IMR-90 (cell line): ENCODE data around the gene CDH23. TPM values are rescaled to one million over a fixed set of nuclear protein-coding genes. Genes with fewer than 3 reads are reported as not detected.

ENCODE experiments used
- ATAC-seq: fragments of 200-7000 bp; cut with Tn5 transposase; 2 replicates; pipeline ENCODE4 v1.9.1; 2020; ENCODE audit warnings: low read depth, mild to moderate bottlenecking, moderate library complexity
- BruUV-seq: library from RNA; stranded (reverse); fragments of 400-500 nt; replicated peaks from 2 replicates; lab custom pipeline; 2021; lab: Mats Ljungman, UMichigan
- CTCF ChIA-PET: fragments of 300-600 bp; formaldehyde crosslinking; extraction: SDS; loops from one replicate; lab custom pipeline; 2021; ENCODE audit warnings: antibody characterized with exemption; lab: Yijun Ruan, JAX
- POLR2A ChIA-PET: fragments of 300-600 bp; sonication (Branson Sonifier 250); formaldehyde crosslinking; loops from one replicate; lab custom pipeline; 2022; ENCODE audit warnings: antibody characterized with exemption; ENCODE audit not compliant: unreplicated experiment; lab: Charles Lee
- DNase-seq: peaks from one replicate; pipeline ENCODE4 v3.0.0; 2013
- H2AFZ ChIP-seq: replicated peaks from 2 replicates; pipeline ENCODE3; 2013; ENCODE audit warnings: low read length, mild to moderate bottlenecking; ENCODE audit not compliant: poor library complexity
- H2AK5ac ChIP-seq: 2 replicates; pipeline ENCODE4 v1.6.1; 2013; ENCODE audit warnings: low read depth, low read length, inconsistent platforms
- H2AK9ac ChIP-seq: replicated peaks from 2 replicates; pipeline ENCODE3; 2013; ENCODE audit warnings: mild to moderate bottlenecking, low read depth, low read length, moderate library complexity; ENCODE audit not compliant: poor library complexity
- H2BK120ac ChIP-seq: 2 replicates; pipeline ENCODE4 v1.6.1; 2013; ENCODE audit warnings: low read depth, low read length, inconsistent platforms
- H2BK15ac ChIP-seq: 3 replicates; pipeline ENCODE4 v1.6.1; 2013; ENCODE audit warnings: low read depth, low read length, inconsistent platforms
- H2BK20ac ChIP-seq: 2 replicates; pipeline ENCODE4 v1.6.1; 2013; ENCODE audit warnings: low read depth, mild to moderate bottlenecking, inconsistent platforms, low read length, moderate library complexity
- H2BK5ac ChIP-seq: 2 replicates; pipeline ENCODE4 v1.6.1; 2013; ENCODE audit warnings: mild to moderate bottlenecking, low read depth, low read length, inconsistent platforms; ENCODE audit not compliant: poor library complexity, severe bottlenecking
- H3K14ac ChIP-seq: replicated peaks from 2 replicates; pipeline ENCODE4 v1.6.1; 2013; ENCODE audit warnings: low read depth, low read length, inconsistent platforms
- H3K18ac ChIP-seq: 2 replicates; pipeline ENCODE4 v1.6.1; 2013; ENCODE audit warnings: low read depth, low read length, control low read depth
- H3K23ac ChIP-seq: 2 replicates; pipeline ENCODE4 v1.6.1; 2013; ENCODE audit warnings: low read depth, low read length, inconsistent platforms
- H3K27ac ChIP-seq: 2 replicates; pipeline ENCODE4 v1.5.1; 2013; ENCODE audit warnings: mild to moderate bottlenecking, control low read depth, low read length; ENCODE audit not compliant: insufficient read depth
- H3K27me3 ChIP-seq: 2 replicates; pipeline ENCODE4 v1.6.1; 2013; ENCODE audit warnings: low read length; ENCODE audit not compliant: control insufficient read depth, insufficient read depth
- H3K36me3 ChIP-seq: 2 replicates; pipeline ENCODE4 v1.6.1; 2013; ENCODE audit warnings: low read length, mixed read lengths; ENCODE audit not compliant: control insufficient read depth, insufficient read depth
- H3K4ac ChIP-seq: 2 replicates; pipeline ENCODE4 v1.6.1; 2013; ENCODE audit warnings: low read depth, low read length, inconsistent platforms
- H3K4me1 ChIP-seq: 2 replicates; pipeline ENCODE4 v1.6.1; 2013; ENCODE audit warnings: low read length, mixed read lengths; ENCODE audit not compliant: control insufficient read depth, insufficient read depth
- H3K4me2 ChIP-seq: 2 replicates; pipeline ENCODE4 v1.6.1; 2013; ENCODE audit warnings: low read depth, mild to moderate bottlenecking, control low read depth, low read length, moderate library complexity
- H3K4me3 ChIP-seq: 2 replicates; pipeline ENCODE4 v1.5.1; 2013; ENCODE audit warnings: low read depth, mild to moderate bottlenecking, control low read depth, low read length, moderate library complexity; ENCODE audit not compliant: insufficient read depth
- H3K56ac ChIP-seq: 2 replicates; pipeline ENCODE4 v1.6.1; 2013; ENCODE audit warnings: low read length, inconsistent platforms; ENCODE audit not compliant: insufficient read depth; ENCODE audit errors: extremely low read depth
- H3K79me1 ChIP-seq, 2 experiments: 2 replicates each; pipeline ENCODE4 v1.6.1; 2013; ENCODE audit warnings: low read length in 2 of 2, inconsistent platforms in 1 of 2, low read depth in 1 of 2
- H3K9ac ChIP-seq: 2 replicates; pipeline ENCODE4 v1.6.1; 2013; ENCODE audit warnings: low read depth, low read length, control low read depth
- H3K9me1 ChIP-seq: 2 replicates; pipeline ENCODE4 v1.6.1; 2013; ENCODE audit warnings: low read length, inconsistent platforms; ENCODE audit not compliant: insufficient read depth
- H3K9me3 ChIP-seq: 2 replicates; pipeline ENCODE4 v1.6.1; 2013; ENCODE audit warnings: low read length; ENCODE audit not compliant: control insufficient read depth, insufficient read depth
- H4K20me1 ChIP-seq: 2 replicates; pipeline ENCODE4 v1.6.1; 2013; ENCODE audit warnings: low read length, inconsistent platforms; ENCODE audit not compliant: insufficient read depth
- H4K5ac ChIP-seq: 2 replicates; pipeline ENCODE4 v1.6.1; 2013; ENCODE audit warnings: mild to moderate bottlenecking, low read depth, low read length, control low read depth
- H4K8ac ChIP-seq, 2 experiments: 2 replicates each; pipeline ENCODE4 v1.6.1; 2013; ENCODE audit warnings: low read depth in 2 of 2, low read length in 2 of 2, control low read depth in 1 of 2, inconsistent platforms in 1 of 2
- H4K91ac ChIP-seq: 2 replicates; pipeline ENCODE4 v1.6.1; 2013; ENCODE audit warnings: low read depth, low read length, inconsistent platforms; ENCODE audit not compliant: insufficient read depth
- MAZ ChIP-seq: IDR thresholded peaks from 2 replicates; pipeline ENCODE4 v1.6.1; 2012; ENCODE audit warnings: low read depth, mild to moderate bottlenecking, low read length, improper control_type of control experiment, moderate library complexity, borderline replicate concordance
- WGBS, 2 experiments: methylation state at CpG; one replicate each; pipeline versions ENCODE4 v1.1.5 to v1.1.7; 2013; ENCODE audit warnings: missing lambda C conversion rate in 2 of 2; ENCODE audit not compliant: insufficient read length in 1 of 2; ENCODE audit errors: extremely low coverage in 2 of 2; 5-methylcytosine and 5-hydroxymethylcytosine counted together
- dilution Hi-C: fragments of 300-500 bp; cut with HindIII; formaldehyde crosslinking; loops from one replicate; pipeline ENCODE4 v1.14.3; 2018; ENCODE audit warnings: low sequenced_read_pairs; ENCODE audit not compliant: unreplicated experiment
- in situ Hi-C: fragments of 300-500 bp; cut with MboI; formaldehyde crosslinking; loops from 3 replicates; pipeline ENCODE4 v1.14.3; 2019; ENCODE audit warnings: low sequenced_read_pairs, inconsistent platforms, mixed read lengths
- intact Hi-C: fragments of 100-400 bp; cut with micrococcal nuclease; formaldehyde crosslinking; loops from 2 replicates; pipeline ENCODE4 v1.10.0; 2022
- polyA plus RNA-seq, 3 experiments: library from polyadenylated mRNA; depleted of rRNA; stranded (reverse); fragments of >200 nt; gene quantifications; 2 replicates each; pipeline ENCODE4 v1.2.3, GENCODE V29; 2012; ENCODE audit warnings: low replicate concordance in 1 of 3
- total RNA-seq: library from RNA; depleted of rRNA; stranded (reverse); fragments of >200 nt; gene quantifications from 2 replicates; pipeline ENCODE4 v1.2.3, GENCODE V29; 2012
- TF ChIP-seq, protein P1 (sequence below): fragments of 150-350 bp; IDR thresholded peaks from 2 replicates; pipeline ENCODE4 v1.6.1; 2016; ENCODE audit warnings: low read depth, mild to moderate bottlenecking, low read length, moderate library complexity, borderline replicate concordance

The CDH23 gene
- total and polyA plus RNA-seq, 2 of the 4 experiments (the other 2 are of a cell fraction), result under 0.01 to 0.03 TPM

- H2BK20ac ChIP-seq, result no peak overlapping the region
- H3K23ac ChIP-seq, result no peak overlapping the region
- H3K79me1 ChIP-seq, result no peaks in the 10 kb centered on the region
- no peaks in the 10 kb centered on the region for H3K9me1 ChIP-seq
- CTCF ChIA-PET, result no interaction called here
- no peak overlapping the region for H3K56ac ChIP-seq
- H3K14ac ChIP-seq, result no peak overlapping the region
- H3K27me3 ChIP-seq, result peaks cover 54% of the 10 kb centered on the region
- POLR2A ChIA-PET, result no interaction called here
- H3K9ac ChIP-seq, result no peak overlapping the region
- dilution Hi-C loops, result no loop called here
- H3K4me3 ChIP-seq, result no peak overlapping the region
- no peak overlapping the region for H2AK5ac ChIP-seq
- no peaks in the 10 kb centered on the region for H3K9me3 ChIP-seq
- in situ Hi-C loops, result no loop called here
- no peak overlapping the region for H2AFZ ChIP-seq
- no peak overlapping the region for H3K27ac ChIP-seq
- no peak overlapping the region for H2BK15ac ChIP-seq
- BruUV-seq, result no TSS peak
- H3K36me3 ChIP-seq, result no peaks in the 10 kb centered on the region
- H2BK5ac ChIP-seq, result no peak overlapping the region
- H3K18ac ChIP-seq, result no peak overlapping the region
- H3K4me2 ChIP-seq, result no peak overlapping the region
- H2AK9ac ChIP-seq, result no peak overlapping the region
- no peak overlapping the region for H4K5ac ChIP-seq
- DNase-seq (no peak), ATAC-seq (no peak)
- no peak for TF ChIP-seq MAZ
- TF ChIP-seq, protein P1, sequence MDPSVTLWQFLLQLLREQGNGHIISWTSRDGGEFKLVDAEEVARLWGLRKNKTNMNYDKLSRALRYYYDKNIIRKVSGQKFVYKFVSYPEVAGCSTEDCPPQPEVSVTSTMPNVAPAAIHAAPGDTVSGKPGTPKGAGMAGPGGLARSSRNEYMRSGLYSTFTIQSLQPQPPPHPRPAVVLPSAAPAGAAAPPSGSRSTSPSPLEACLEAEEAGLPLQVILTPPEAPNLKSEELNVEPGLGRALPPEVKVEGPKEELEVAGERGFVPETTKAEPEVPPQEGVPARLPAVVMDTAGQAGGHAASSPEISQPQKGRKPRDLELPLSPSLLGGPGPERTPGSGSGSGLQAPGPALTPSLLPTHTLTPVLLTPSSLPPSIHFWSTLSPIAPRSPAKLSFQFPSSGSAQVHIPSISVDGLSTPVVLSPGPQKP, result no peak
- H3K4ac ChIP-seq, result no peak overlapping the region
- intact Hi-C loops, result no loop called here
- no peak overlapping the region for H2BK120ac ChIP-seq
- H3K4me1 ChIP-seq, result no peaks in the 10 kb centered on the region
- H4K91ac ChIP-seq, result no peak overlapping the region
- WGBS, 2 experiments, result no CpG with 5 or more reads among the region's 5 CpGs
- H4K20me1 ChIP-seq, result no peaks in the 10 kb centered on the region
- no peak overlapping the region for H4K8ac ChIP-seq
Observed at GRCh38 chr10:71478813-71479365, 82.2 kb downstream of the CDH23 start.
